HG02852 (cell line): ENCODE measurements around the gene RPS19BP1.
"Not testable (repeated sequence)": the region's sequence is repeated elsewhere in the genome, so short reads cannot be mapped to it uniquely, and the experiment has no call there.

Experiments used
- ATAC-seq: cut with Tn5 transposase; IDR thresholded peaks from one replicate; pipeline ENCODE4 v1.9.1; 2021; ENCODE audit warnings: mild to moderate bottlenecking, moderate library complexity; ENCODE audit not compliant: unreplicated experiment

Gene RPS19BP1

GRCh38 chr22:39514373-39514973, 18.1 kb downstream of the RPS19BP1 start:
- no peak for ATAC-seq

- no peak for ATAC-seq
Observed at GRCh38 chr22:39513791-39514190, 18.8 kb downstream of the RPS19BP1 start.

- no peak for ATAC-seq
Observed at GRCh38 chr22:39512026-39512425, 20.5 kb downstream of the RPS19BP1 start.

- ATAC-seq, result no peak
Observed at GRCh38 chr22:39511226-39511625, 21.3 kb downstream of the RPS19BP1 start.

- ATAC-seq, result no peak
Observed at GRCh38 chr22:39510529-39511149, 21.9 kb downstream of the RPS19BP1 start.

GRCh38 chr22:39508393-39508792, 24.2 kb downstream of the RPS19BP1 start:
- no peak for ATAC-seq

GRCh38 chr22:39507021-39507420, 25.5 kb downstream of the RPS19BP1 start:
- ATAC-seq, result not testable (repeated sequence)

- no peak for ATAC-seq
Observed at GRCh38 chr22:39504071-39504470, 28.5 kb downstream of the RPS19BP1 start.

DNA sequence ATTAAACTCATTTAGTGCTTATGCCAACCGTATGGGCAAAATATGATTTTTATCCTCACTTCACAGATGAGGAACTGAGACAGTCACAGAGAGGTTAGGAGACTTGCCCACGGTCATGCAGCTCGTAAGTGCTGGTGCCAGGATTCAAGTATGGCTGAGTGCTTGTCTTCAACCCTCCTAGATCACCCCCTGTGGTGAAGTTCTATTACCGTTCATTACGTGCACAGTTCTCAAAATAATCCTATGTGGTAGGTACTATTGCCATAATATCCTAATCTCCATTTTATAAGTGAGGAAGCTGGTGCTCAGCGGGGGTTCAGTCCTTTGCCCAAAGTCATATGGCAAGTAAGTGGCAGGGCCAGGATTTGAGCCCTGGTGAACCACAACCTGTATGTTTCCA, 28.9 kb downstream of the RPS19BP1 start:
- ATAC-seq, result no peak

- ATAC-seq, result no peak
Observed at GRCh38 chr22:39502789-39503409, 29.6 kb downstream of the RPS19BP1 start.

DNA sequence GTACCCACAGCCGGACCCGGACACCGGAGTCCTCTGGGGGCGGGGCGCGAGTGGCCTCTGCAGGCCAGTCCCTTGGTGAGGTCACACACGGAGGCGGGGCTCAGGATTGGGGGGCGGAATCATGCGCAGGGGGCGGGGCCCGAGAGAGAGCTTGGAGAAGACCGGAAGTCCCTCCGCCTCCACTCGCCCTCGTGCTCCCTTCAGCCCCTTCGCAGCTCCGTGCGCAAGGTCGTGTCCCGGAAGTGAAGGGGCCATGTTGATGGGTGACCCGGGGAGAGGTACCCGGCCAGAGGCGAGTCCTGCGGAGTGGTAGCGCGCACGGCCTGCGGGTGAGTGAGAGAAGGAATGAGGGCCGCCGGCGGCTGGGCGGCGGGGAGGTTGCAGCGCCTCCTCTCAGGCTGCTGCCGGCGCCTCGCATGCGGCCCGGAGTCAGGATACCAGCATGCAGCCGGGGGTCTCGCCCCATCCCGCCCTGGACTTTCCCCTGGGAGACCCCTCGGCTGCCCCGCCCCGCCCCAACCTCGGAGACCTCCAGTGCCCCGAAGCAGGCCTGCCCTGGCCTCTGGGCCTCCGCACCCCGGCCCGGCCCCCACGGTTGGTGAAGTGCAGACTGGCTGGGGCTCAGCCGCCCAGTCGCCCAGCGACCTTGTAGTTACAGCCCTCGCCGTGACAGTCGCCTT, 30.3 kb downstream of the RPS19BP1 start, which contains the start of gene MIEF1:
TSS of gene MIEF1 (plus strand) at position 182 of the 680 bp plus-strand sequence. CDS start 9,005 bp downstream, outside the sequence.
- peak; percentile 86 for ATAC-seq

DNA sequence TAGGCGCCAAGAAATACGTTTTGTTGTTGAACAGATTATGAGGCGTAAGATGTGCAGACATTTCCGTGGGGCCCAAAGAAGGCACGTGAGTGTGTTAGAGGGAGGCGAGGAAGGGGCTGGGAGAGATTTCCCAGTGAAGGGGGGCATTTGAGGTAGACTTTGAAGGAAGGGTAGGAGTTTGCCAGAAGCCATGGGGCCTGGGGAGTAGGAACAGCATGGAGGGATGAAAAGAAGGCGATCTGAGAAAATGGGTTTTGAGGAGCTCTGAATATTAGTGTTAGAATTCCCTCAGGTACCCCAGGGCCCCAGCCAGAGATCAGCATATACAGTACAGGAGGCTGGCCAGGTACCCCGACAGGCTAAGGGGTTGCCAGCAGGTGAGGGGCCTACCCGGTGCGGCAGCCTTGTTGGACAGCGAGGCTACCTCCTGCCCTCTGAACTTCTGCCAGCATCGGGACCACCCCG, 30.9 kb downstream of the RPS19BP1 start:
- ATAC-seq, result no peak

DNA sequence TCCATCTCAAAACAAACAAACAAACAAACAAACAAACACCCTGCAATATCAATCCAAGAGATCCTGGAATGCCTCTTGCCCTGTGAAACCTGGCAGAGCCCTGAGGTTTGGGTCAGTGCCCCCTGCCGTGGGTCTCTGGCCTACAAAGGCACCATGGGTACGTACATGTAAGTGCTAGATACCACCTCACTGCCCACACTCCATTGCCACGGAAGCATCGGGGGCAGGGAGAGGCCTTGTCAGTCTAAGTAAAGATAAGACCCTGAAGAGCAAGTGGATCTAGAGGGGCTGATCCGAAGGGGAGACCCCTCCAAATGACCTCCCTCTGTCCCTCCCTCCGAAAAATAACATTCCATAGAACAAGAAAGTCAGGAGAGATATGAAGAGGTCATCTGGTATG, 32.4 kb downstream of the RPS19BP1 start:
- no peak for ATAC-seq

GRCh38 chr22:39498802-39499201, 33.7 kb downstream of the RPS19BP1 start:
- no peak for ATAC-seq

DNA sequence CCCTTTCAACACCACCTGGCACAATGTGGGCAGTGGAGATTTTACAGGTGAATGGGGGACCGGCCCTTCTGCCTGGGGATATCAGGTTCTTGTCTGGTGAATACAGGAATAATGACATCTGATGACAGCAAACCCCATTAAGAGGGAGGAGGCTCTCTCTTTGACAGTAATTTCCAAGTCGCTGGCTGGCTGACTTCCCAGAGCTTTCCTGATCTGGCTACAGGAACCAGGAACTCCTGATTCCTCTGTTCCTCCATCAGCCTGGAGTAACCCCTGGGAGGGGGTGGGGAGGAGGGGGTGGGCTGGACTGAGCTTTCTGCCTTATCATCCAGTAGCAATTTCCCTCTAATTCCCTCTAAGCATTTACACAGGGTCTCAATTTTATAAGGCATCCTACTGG, 34.2 kb downstream of the RPS19BP1 start:
- no peak for ATAC-seq

DNA sequence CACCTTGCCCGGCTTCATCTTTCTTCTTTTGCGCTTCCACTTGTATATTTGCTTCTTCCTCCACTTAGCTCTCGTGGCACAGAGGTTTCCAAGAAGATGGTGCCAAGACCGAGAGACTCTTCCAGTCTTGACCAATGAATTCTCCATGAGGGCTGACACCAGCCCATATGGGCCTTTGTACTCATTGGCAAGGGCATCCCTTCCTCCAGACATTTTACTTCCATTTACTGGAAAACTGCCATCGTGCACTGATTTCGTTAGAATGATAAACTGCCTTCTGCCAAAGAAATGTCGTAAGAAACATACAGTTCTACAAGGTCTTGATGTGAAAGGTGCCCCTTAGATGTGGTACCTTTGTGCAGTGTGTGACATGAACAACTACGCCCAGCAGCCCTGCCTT, 35.1 kb downstream of the RPS19BP1 start:
- ATAC-seq, result no peak

DNA sequence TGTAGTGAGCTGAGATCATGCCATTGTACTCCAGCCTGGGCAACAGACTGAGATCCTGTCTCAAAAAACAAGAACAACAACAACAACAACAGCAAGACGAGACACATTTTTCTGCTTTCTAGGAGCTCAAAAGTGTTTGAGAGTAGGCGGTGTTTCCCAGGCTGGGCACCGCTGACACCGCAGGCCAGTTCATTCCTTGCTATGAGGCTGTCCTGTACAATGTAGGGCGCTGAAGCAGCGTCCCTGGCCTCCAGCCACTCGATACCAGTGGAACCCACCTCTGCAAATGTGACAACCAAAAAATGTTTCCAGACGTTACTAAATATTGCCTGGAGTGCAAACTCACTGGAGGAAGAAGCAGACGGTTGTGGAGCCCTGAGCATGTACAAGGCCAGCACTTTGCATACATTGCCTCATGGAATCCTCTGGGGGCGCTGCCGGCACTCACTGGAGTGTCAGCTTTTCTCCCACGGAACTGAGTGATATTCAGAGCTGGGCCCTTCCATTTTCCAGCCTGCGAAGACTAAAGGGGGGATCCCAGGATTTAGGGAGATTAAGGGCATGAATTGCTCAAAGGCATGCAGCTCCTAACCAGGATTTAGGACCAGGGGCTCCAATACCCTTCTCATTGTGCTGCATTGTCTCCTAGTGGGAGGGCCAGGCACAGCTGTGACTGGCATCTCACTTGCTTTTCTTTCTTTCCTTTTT, 36.3 kb downstream of the RPS19BP1 start:
- ATAC-seq, result no peak

- no peak for ATAC-seq
Observed at GRCh38 chr22:39494471-39495120, 38.0 kb downstream of the RPS19BP1 start.

- ATAC-seq, result no peak
Observed at GRCh38 chr22:39493759-39494158, 38.8 kb downstream of the RPS19BP1 start.

GRCh38 chr22:39492186-39492585, 40.4 kb downstream of the RPS19BP1 start:
- ATAC-seq, result no peak
